KMS-11 (cell line): ENCODE measurements around the gene UBL4B.

ENCODE experiments used
- H2AFZ ChIP-seq: fragments of 200-600 bp; sonication (generic); 2 replicates; pipeline ENCODE4 v1.6.1; 2016; ENCODE audit warnings: antibody characterized with exemption, mixed run types, low read depth
- H3K27ac ChIP-seq: fragments of 200-600 bp; sonication (generic); 2 replicates; pipeline ENCODE4 v1.6.1; 2016; ENCODE audit warnings: mild to moderate bottlenecking, mixed run types
- H3K27me3 ChIP-seq: fragments of 200-600 bp; sonication (generic); 2 replicates; pipeline ENCODE4 v1.6.1; 2017; ENCODE audit warnings: mild to moderate bottlenecking, low read depth, mixed run types, moderate library complexity; ENCODE audit not compliant: insufficient read depth
- H3K36me3 ChIP-seq: fragments of 200-600 bp; sonication (generic); 2 replicates; pipeline ENCODE4 v1.6.1; 2017; ENCODE audit warnings: mild to moderate bottlenecking, mixed run types; ENCODE audit not compliant: insufficient read depth
- H3K4me1 ChIP-seq: fragments of 200-600 bp; sonication (generic); 2 replicates; pipeline ENCODE4 v1.6.1; 2016; ENCODE audit warnings: mild to moderate bottlenecking, low read depth, mixed run types; ENCODE audit not compliant: poor library complexity, severe bottlenecking
- H3K4me2 ChIP-seq: fragments of 200-600 bp; sonication (generic); 2 replicates; pipeline ENCODE4 v1.7.0; 2016; ENCODE audit warnings: mild to moderate bottlenecking, mixed run types
- H3K4me3 ChIP-seq: fragments of 200-600 bp; sonication (generic); IDR thresholded peaks from 2 replicates; pipeline ENCODE4 v1.6.1; 2017; ENCODE audit warnings: low read depth, low read length, mixed read lengths; ENCODE audit not compliant: insufficient read depth
- H3K79me2 ChIP-seq: fragments of 200-600 bp; sonication (generic); 2 replicates; pipeline ENCODE4 v1.6.1; 2016; ENCODE audit warnings: low read depth, mixed run types; ENCODE audit not compliant: insufficient read depth
- H3K9ac ChIP-seq: fragments of 200-600 bp; sonication (generic); 2 replicates; pipeline ENCODE4 v1.6.1; 2016; ENCODE audit warnings: mild to moderate bottlenecking, mixed run types
- H4K20me1 ChIP-seq: fragments of 200-600 bp; sonication (generic); 2 replicates; pipeline ENCODE4 v1.6.1; 2016; ENCODE audit warnings: mild to moderate bottlenecking, mixed run types; ENCODE audit not compliant: insufficient read depth
- TF ChIP-seq, protein P1 (sequence below): fragments of 200-600 bp; sonication (generic); conservative IDR thresholded peaks from 2 replicates; pipeline ENCODE4 v1.6.1; 2017; ENCODE audit warnings: low read depth, mild to moderate bottlenecking, antibody characterized with exemption, low read length, moderate library complexity, mixed read lengths

Gene UBL4B

DNA sequence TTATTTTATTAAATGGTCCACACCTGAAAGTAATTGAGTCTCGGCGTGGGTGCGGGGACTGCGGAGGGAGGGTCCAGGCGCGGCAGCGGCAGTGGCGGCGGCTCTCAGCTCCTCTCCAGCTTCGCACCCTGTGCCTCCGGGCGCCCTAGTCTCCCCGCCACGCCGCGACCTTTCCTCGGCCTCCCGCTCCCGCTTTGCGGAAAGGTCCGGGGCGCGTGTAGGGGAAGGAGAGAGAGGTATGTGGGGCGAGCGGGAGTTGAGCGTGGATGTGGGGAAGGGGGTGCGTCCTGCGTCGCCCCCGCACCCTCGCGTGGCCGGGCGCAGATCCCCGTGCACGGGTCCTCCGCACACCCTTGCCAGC lies 28.4 kb upstream of the UBL4B start:
- Histone ChIP-seq H3K27me3 (peaks cover 18% of the 10 kb centered on the region; the same call in 1 of the 2 replicates), H3K4me3 (no peak overlapping the region), H4K20me1 (no peaks in the 10 kb centered on the region), H3K36me3 (no peaks in the 10 kb centered on the region), H3K4me2 (no peak overlapping the region), H3K79me2 (no peaks in the 10 kb centered on the region), H2AFZ (no peak overlapping the region), H3K27ac (no peak overlapping the region), H3K9ac (no peak overlapping the region), H3K4me1 (no peaks in the 10 kb centered on the region)
- TF ChIP-seq, protein P1, sequence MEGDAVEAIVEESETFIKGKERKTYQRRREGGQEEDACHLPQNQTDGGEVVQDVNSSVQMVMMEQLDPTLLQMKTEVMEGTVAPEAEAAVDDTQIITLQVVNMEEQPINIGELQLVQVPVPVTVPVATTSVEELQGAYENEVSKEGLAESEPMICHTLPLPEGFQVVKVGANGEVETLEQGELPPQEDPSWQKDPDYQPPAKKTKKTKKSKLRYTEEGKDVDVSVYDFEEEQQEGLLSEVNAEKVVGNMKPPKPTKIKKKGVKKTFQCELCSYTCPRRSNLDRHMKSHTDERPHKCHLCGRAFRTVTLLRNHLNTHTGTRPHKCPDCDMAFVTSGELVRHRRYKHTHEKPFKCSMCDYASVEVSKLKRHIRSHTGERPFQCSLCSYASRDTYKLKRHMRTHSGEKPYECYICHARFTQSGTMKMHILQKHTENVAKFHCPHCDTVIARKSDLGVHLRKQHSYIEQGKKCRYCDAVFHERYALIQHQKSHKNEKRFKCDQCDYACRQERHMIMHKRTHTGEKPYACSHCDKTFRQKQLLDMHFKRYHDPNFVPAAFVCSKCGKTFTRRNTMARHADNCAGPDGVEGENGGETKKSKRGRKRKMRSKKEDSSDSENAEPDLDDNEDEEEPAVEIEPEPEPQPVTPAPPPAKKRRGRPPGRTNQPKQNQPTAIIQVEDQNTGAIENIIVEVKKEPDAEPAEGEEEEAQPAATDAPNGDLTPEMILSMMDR = no peak

GRCh38 chr1:110084227-110085078 lies 27.8 kb upstream of the UBL4B start:
- H4K20me1 ChIP-seq = no peaks in the 10 kb centered on the region
- H3K36me3 ChIP-seq = no peaks in the 10 kb centered on the region
- H3K9ac ChIP-seq = no peak overlapping the region
- no peak overlapping the region for H2AFZ ChIP-seq
- H3K79me2 ChIP-seq = no peaks in the 10 kb centered on the region
- no peak overlapping the region for H3K27ac ChIP-seq
- peaks cover 18% of the 10 kb centered on the region; the same call in 1 of the 2 replicates for H3K27me3 ChIP-seq
- H3K4me2 ChIP-seq = no peak overlapping the region
- H3K4me3 ChIP-seq = no peak overlapping the region
- H3K4me1 ChIP-seq = no peaks in the 10 kb centered on the region
- TF ChIP-seq, protein P1 = no peak

GRCh38 chr1:110085671-110086070 lies 26.6 kb upstream of the UBL4B start:
- H3K4me3 ChIP-seq = no peak overlapping the region
- no peak overlapping the region for H3K9ac ChIP-seq
- no peaks in the 10 kb centered on the region for H4K20me1 ChIP-seq
- H3K27ac ChIP-seq = no peak overlapping the region
- TF ChIP-seq, protein P1 = no peak
- no peaks in the 10 kb centered on the region for H3K4me1 ChIP-seq
- no peak overlapping the region for H3K4me2 ChIP-seq
- H3K36me3 ChIP-seq = no peaks in the 10 kb centered on the region
- no peak overlapping the region for H2AFZ ChIP-seq
- no peaks in the 10 kb centered on the region for H3K79me2 ChIP-seq
- H3K27me3 ChIP-seq = peaks cover 18% of the 10 kb centered on the region; the same call in 1 of the 2 replicates

- Histone ChIP-seq H2AFZ (no peak overlapping the region), H3K4me1 (no peaks in the 10 kb centered on the region), H3K4me2 (no peak overlapping the region), H4K20me1 (no peaks in the 10 kb centered on the region), H3K4me3 (no peak overlapping the region), H3K27me3 (peaks cover 18% of the 10 kb centered on the region; the same call in 1 of the 2 replicates), H3K79me2 (no peaks in the 10 kb centered on the region), H3K27ac (no peak overlapping the region), H3K36me3 (no peaks in the 10 kb centered on the region), H3K9ac (no peak overlapping the region)
- TF ChIP-seq, protein P1 = no peak
Measured at GRCh38 chr1:110086961-110087360, 25.3 kb upstream of the UBL4B start.
